A673 (cell line): ENCODE measurements around the gene MYL1.

Source experiments
- CTCF ChIP-seq: fragments of 300-800, 200-600 bp; sonication (generic); conservative IDR thresholded peaks from 2 replicates; pipeline ENCODE4 v1.5.1; 2017; ENCODE audit warnings: low read depth, mild to moderate bottlenecking, antibody characterized with exemption, low read length, moderate library complexity, mixed read lengths
- EZH2 ChIP-seq: fragments of 200-600 bp; sonication (generic); IDR thresholded peaks from 2 replicates; pipeline ENCODE4 v1.6.1; 2017; ENCODE audit warnings: borderline replicate concordance, low read depth, mild to moderate bottlenecking, mixed read lengths, antibody characterized with exemption, low read length; ENCODE audit not compliant: poor library complexity, severe bottlenecking

DNA sequence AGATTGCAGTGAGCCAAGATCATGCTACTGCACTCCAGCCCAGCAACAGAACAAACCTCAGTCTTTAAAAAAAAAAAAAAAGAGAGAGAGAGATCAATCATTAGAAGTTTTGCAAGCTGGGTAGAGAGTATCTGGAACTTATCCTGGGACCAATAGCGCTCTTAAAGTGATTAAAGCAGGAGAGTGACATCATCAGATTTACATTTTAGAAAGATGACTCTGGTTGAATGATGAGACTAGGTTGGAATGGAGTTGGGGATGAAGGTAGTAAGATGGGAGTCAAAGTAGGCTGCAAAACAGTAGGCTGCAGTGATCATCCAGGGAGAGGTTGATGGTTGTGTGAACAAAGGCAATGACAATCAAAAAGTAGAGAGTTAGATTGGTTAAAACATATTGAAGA lies 37.8 kb downstream of the MYL1 start:
- TF ChIP-seq CTCF, result no peak
- TF ChIP-seq EZH2, result no peak
